ENCODE results near the gene PRCD. TPM values are rescaled to one million over a fixed set of nuclear protein-coding genes. Genes with fewer than 3 reads are reported as not detected.

PRCD gene
- total RNA-seq, 5 donors from 2014 or later (not counting 1 experiment from before 2014, with no cell fraction given) = 0.66 to 1.3 (median 0.92) TPM

GRCh38 chr17:76586741-76587487, 47.1 kb downstream of the PRCD start:
- Histone ChIP-seq H3K4me1 (ENCODE audit: control insufficient read depth in 1 of 2, extremely low read depth in 1 of 2, insufficient read depth in 2 of 2, low read length in 2 of 2) (peaks cover 6 to 26% of the 10 kb centered on the region in 2 experiments), H3K36me3 (ENCODE audit: control insufficient read depth in 2 of 2, extremely low read depth in 1 of 2, insufficient read depth in 1 of 2, low read length in 1 of 2) (no peaks in the 10 kb centered on the region), H3K27ac (ENCODE audit: low read length) (no peak overlapping the region), H3K4me3 (ENCODE audit: control insufficient read depth in 1 of 2, extremely low read depth in 1 of 2, low read length in 1 of 2) (no peak overlapping the region), H3K9me3 (no peaks in the 10 kb centered on the region), H3K27me3 (replicated peaks in 1 of 2; ENCODE audit: control insufficient read depth in 2 of 2, extremely low read depth in 1 of 2, insufficient read depth in 2 of 2, low read length in 1 of 2) (peaks cover 11 to 55% of the 10 kb centered on the region in 2 experiments)
- Mint-ChIP-seq H3K4me3 (peak overlapping the region; percentile 3 to 32 (median 17)), H3K4me1 (peaks cover 6 to 17% (median 14%) of the 10 kb centered on the region in 3 donors), H3K36me3 (peaks cover 6% of the 10 kb centered on the region), H3K27ac (no peak overlapping the region), H3K27me3 (peaks cover 40 to 52% of the 10 kb centered on the region in 2 donors), H3K9me3 (no peaks in the 10 kb centered on the region)
- ChIA-PET CTCF (interaction anchor here in 1 of 2 donors (1.0 to 1.5 kb wide), 3 partner anchors 29 to 64 kb away, joined by 3 to 5 read pairs (median 3); no protein-coding TSS in a partner anchor), POLR2A (no interaction called here)
- peak in 1 of 35 experiments; percentile 27 for DNase-seq
- ATAC-seq (replicated peaks in 1 of 4) = no peak
- WGBS (ENCODE audit: insufficient coverage) = 32% methylated on average over 12 of the region's 17 CpGs

DNA sequence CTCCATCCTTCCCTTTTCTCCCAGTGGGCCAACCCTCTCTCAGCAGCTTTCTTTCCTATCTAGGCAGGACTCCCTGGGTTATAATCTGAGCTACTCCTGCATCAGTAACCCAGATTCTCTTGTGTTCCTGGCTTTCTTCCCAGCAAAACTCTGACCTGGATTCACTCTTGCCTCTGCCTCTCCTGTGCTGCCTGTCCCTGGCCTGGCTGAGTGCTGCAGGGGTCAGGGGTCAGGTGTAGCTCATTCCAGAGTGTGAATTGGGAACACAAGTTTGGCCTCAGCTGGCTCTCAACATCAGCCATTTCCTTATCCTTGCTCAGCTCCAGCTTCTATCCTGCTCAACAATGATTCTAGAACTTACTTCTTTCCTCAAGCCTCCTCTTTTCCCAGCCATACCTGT, 48.3 kb downstream of the PRCD start:
- ATAC-seq (replicated peaks in 1 of 4) = no peak
- peaks cover 6 to 17% (median 14%) of the 10 kb centered on the region in 3 donors for H3K4me1 Mint-ChIP-seq
- H3K36me3 Mint-ChIP-seq = peaks cover 6% of the 10 kb centered on the region
- Histone ChIP-seq H3K9me3 (no peaks in the 10 kb centered on the region), H3K4me1 (ENCODE audit: control insufficient read depth in 1 of 2, extremely low read depth in 1 of 2, insufficient read depth in 2 of 2, low read length in 2 of 2) (peaks cover 6 to 26% of the 10 kb centered on the region in 2 experiments), H3K36me3 (ENCODE audit: control insufficient read depth in 2 of 2, extremely low read depth in 1 of 2, insufficient read depth in 1 of 2, low read length in 1 of 2) (no peaks in the 10 kb centered on the region), H3K27me3 (replicated peaks in 1 of 2; ENCODE audit: control insufficient read depth in 2 of 2, extremely low read depth in 1 of 2, insufficient read depth in 2 of 2, low read length in 1 of 2) (peaks cover 11 to 58% of the 10 kb centered on the region in 2 experiments), H3K27ac (ENCODE audit: low read length) (no peak overlapping the region), H3K4me3 (ENCODE audit: control insufficient read depth in 1 of 2, extremely low read depth in 1 of 2, low read length in 1 of 2) (no peak overlapping the region)
- ChIA-PET CTCF (interaction anchor here in 1 of 2 donors (0.5 kb wide), 1 partner anchor 28 kb away, joined by 7 read pairs; no protein-coding TSS in a partner anchor), POLR2A (no interaction called here)
- no peak overlapping the region for H3K27ac Mint-ChIP-seq
- DNase-seq = no peak
- H3K27me3 Mint-ChIP-seq = peaks cover 37 to 50% of the 10 kb centered on the region in 2 donors
- H3K9me3 Mint-ChIP-seq = no peaks in the 10 kb centered on the region
- peak overlapping the region; percentile 19 to 28 (median 21) for H3K4me3 Mint-ChIP-seq

DNA sequence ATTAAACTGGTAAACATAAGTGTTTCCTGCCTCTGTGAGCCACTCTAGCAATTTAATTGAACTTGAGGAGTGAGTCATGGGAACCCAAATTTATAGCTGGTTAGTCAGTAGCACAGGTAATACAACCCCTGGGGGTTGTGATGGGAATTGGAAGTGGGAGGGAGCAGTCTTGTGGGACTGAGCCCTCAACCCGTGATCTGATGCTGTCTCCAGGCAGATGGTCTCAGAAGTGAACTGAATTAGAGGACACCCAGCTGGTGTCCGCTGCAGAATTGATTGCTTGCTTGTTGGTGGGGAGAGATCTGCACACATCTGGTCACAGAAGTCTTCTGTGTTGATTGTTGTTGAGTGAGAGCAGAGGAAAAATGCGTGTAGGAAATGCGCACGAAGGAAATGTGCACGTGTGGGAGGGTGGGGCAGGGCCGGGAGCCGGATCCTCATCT, 53.6 kb downstream of the PRCD start:
- ChIA-PET CTCF (no interaction called here), POLR2A (no interaction called here)
- Mint-ChIP-seq H3K27ac (no peak overlapping the region), H3K9me3 (no peaks in the 10 kb centered on the region), H3K4me3 (no peak overlapping the region), H3K27me3 (peaks cover 18 to 21% of the 10 kb centered on the region in 2 donors), H3K4me1 (no peaks in the 10 kb centered on the region), H3K36me3 (peaks cover 4% of the 10 kb centered on the region)
- no peak overlapping the region for H3K27ac ChIP-seq (ENCODE audit: low read length)
- DNase-seq (no peak), ATAC-seq (replicated peaks in 1 of 4) (no peak)
- H3K4me3 ChIP-seq (ENCODE audit: control insufficient read depth in 1 of 2, extremely low read depth in 1 of 2, low read length in 1 of 2) = no peak overlapping the region
- no peaks in the 10 kb centered on the region for H3K9me3 ChIP-seq
- 88% methylated on average over 2 of the region's 8 CpGs for WGBS (ENCODE audit: insufficient coverage)
- H3K4me1 ChIP-seq (ENCODE audit: control insufficient read depth in 1 of 2, extremely low read depth in 1 of 2, insufficient read depth in 2 of 2, low read length in 2 of 2) = no peaks in the 10 kb centered on the region
- H3K36me3 ChIP-seq (ENCODE audit: control insufficient read depth in 2 of 2, extremely low read depth in 1 of 2, insufficient read depth in 1 of 2, low read length in 1 of 2) = no peaks in the 10 kb centered on the region
- H3K27me3 ChIP-seq (replicated peaks in 1 of 2; ENCODE audit: control insufficient read depth in 2 of 2, extremely low read depth in 1 of 2, insufficient read depth in 2 of 2, low read length in 1 of 2) = peaks cover 2 to 26% of the 10 kb centered on the region in 2 experiments

- Mint-ChIP-seq H3K4me1 (no peaks in the 10 kb centered on the region), H3K36me3 (no peaks in the 10 kb centered on the region), H3K27me3 (peaks cover 14 to 16% of the 10 kb centered on the region in 2 donors), H3K4me3 (no peak overlapping the region), H3K9me3 (no peaks in the 10 kb centered on the region), H3K27ac (no peak overlapping the region)
- Histone ChIP-seq H3K27me3 (replicated peaks in 1 of 2; ENCODE audit: control insufficient read depth in 2 of 2, extremely low read depth in 1 of 2, insufficient read depth in 2 of 2, low read length in 1 of 2) (peaks cover 0 to 31% of the 10 kb centered on the region in 2 experiments), H3K4me3 (ENCODE audit: control insufficient read depth in 1 of 2, extremely low read depth in 1 of 2, low read length in 1 of 2) (no peak overlapping the region), H3K36me3 (ENCODE audit: control insufficient read depth in 2 of 2, extremely low read depth in 1 of 2, insufficient read depth in 1 of 2, low read length in 1 of 2) (no peaks in the 10 kb centered on the region), H3K27ac (ENCODE audit: low read length) (no peak overlapping the region), H3K4me1 (ENCODE audit: control insufficient read depth in 1 of 2, extremely low read depth in 1 of 2, insufficient read depth in 2 of 2, low read length in 2 of 2) (no peaks in the 10 kb centered on the region), H3K9me3 (no peaks in the 10 kb centered on the region)
- POLR2A ChIA-PET = no interaction called here
- WGBS (ENCODE audit: insufficient coverage) = 82% methylated on average over 4 of the region's 4 CpGs
- no peak for ATAC-seq (replicated peaks in 1 of 4)
- CTCF ChIA-PET = no interaction called here
- DNase-seq = no peak
These were observed 54.1 kb downstream of the PRCD start for GRCh38 chr17:76593959-76594358.

- POLR2A ChIA-PET = interaction anchor here in 1 of 2 donors (0.7 kb wide), 1 partner anchor 599 kb away, joined by 4 read pairs; no protein-coding TSS in a partner anchor
- H3K4me3 Mint-ChIP-seq = no peak overlapping the region
- ATAC-seq (replicated peaks in 1 of 4) = no peak
These were observed 54.8 kb downstream of the PRCD start for GRCh38 chr17:76594690-76595089.

More at GRCh38 chr17:76594690-76595089, 54.8 kb downstream of the PRCD start:
- Mint-ChIP-seq H3K27ac (no peak overlapping the region), H3K4me1 (no peaks in the 10 kb centered on the region), H3K9me3 (no peaks in the 10 kb centered on the region), H3K36me3 (no peaks in the 10 kb centered on the region), H3K27me3 (peaks cover 9 to 10% of the 10 kb centered on the region in 2 donors)
- Histone ChIP-seq H3K9me3 (no peaks in the 10 kb centered on the region), H3K36me3 (ENCODE audit: control insufficient read depth in 2 of 2, extremely low read depth in 1 of 2, insufficient read depth in 1 of 2, low read length in 1 of 2) (no peaks in the 10 kb centered on the region), H3K4me3 (ENCODE audit: control insufficient read depth in 1 of 2, extremely low read depth in 1 of 2, low read length in 1 of 2) (no peak overlapping the region), H3K27me3 (replicated peaks in 1 of 2; ENCODE audit: control insufficient read depth in 2 of 2, extremely low read depth in 1 of 2, insufficient read depth in 2 of 2, low read length in 1 of 2) (peaks cover 0 to 30% of the 10 kb centered on the region in 2 experiments), H3K27ac (ENCODE audit: low read length) (no peak overlapping the region), H3K4me1 (ENCODE audit: control insufficient read depth in 1 of 2, extremely low read depth in 1 of 2, insufficient read depth in 2 of 2, low read length in 2 of 2) (no peaks in the 10 kb centered on the region)
- CTCF ChIA-PET = interaction anchor here in 1 of 2 donors (0.7 kb wide), 1 partner anchor 137 kb away, joined by 3 read pairs; no protein-coding TSS in a partner anchor
- DNase-seq = no peak
- WGBS (ENCODE audit: insufficient coverage) = no CpG with 5 or more reads among the region's 3 CpGs

All from T-cell (primary cell).